ENCODE measurements around the gene KBTBD3.

KBTBD3 gene, protein sequence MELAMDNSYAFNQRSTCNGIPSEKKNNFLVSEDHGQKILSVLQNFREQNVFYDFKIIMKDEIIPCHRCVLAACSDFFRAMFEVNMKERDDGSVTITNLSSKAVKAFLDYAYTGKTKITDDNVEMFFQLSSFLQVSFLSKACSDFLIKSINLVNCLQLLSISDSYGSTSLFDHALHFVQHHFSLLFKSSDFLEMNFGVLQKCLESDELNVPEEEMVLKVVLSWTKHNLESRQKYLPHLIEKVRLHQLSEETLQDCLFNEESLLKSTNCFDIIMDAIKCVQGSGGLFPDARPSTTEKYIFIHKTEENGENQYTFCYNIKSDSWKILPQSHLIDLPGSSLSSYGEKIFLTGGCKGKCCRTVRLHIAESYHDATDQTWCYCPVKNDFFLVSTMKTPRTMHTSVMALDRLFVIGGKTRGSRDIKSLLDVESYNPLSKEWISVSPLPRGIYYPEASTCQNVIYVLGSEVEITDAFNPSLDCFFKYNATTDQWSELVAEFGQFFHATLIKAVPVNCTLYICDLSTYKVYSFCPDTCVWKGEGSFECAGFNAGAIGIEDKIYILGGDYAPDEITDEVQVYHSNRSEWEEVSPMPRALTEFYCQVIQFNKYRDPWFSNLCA

GRCh38 chr11:106076919-106077608 is at the start of gene KBTBD3:
Gene KBTBD3, minus strand, starts transcription at chr11:106077347. Its CDS starts 18,250 bp downstream, at chr11:106059097.
- peak; percentile 99 for DNase-seq

DNA sequence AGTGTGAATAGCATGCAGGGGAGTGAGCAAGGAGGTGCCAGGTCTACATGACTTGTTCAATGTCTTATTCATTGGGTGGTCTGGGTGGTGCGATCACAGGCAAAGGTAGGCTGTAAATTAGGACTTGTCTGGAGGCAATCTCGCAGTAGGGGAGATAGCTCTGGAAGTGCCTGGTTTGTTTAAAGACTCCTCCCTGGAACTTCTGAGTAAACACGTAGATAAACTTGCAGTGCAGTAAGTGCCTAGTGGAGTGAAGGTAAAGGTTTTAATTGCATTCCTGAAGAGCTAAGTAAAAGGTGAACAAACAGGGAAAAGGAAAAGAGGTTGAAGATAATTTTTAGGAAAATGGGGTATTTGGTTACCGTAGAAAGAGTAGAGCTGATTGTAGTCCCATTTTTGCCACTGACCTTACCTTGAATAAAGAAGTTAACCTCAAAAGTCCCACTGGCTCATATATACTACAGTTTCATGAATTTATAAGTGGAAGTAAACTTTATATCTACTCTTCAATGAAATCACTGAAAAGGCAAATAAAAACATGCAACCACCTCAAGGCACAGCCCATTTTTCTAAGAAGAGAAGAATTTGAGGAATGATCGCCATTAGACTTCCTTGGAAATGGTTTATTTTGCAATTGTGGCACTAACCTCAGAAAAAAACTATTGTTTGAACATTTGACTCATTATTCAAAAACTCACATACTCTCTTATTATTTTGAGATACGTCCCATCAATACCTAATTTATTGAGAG is 44.6 kb upstream of the KBTBD3 start:
- no peak for DNase-seq

GRCh38 chr11:106105986-106106385 is 28.8 kb upstream of the KBTBD3 start:
- no peak for DNase-seq

DNA sequence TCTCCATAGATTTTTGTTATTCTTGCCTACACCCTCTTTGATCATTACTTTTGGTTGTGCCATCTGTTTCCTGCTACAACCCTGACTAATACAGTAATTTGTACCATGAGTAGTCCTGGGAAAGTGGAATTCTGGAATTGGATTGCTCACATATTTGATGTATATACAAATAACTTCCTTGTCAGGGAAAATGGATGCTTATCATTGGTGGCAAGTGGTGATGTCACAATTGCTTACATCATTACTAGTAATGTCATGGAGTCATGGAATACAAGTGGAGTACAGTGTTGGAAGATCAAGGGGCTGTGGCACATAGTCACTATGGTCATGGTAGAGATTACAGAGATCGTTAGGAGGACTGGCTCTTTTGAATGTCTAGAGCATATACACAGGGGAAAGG is 24.7 kb upstream of the KBTBD3 start:
- DNase-seq, result no peak

DNA sequence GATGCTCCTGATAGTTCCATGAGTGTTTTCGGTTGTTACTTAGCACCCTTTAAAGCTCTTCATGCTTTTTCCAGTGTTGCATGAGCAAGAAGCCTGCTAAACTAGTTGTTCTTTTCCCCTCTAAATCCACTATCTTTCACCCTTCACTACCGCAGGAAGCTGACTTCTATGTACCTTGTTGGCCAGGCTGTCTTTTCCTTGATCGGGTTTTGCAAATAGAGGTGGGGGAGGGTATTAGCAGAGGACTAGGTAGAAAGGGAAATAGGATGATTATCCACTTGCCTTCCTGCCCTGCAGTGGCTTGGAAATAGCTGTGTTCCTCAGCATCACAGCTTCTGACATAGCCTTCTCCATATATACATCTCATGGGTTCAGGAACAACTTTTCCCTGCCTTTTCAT is 24.2 kb upstream of the KBTBD3 start:
- DNase-seq, result no peak

DNA sequence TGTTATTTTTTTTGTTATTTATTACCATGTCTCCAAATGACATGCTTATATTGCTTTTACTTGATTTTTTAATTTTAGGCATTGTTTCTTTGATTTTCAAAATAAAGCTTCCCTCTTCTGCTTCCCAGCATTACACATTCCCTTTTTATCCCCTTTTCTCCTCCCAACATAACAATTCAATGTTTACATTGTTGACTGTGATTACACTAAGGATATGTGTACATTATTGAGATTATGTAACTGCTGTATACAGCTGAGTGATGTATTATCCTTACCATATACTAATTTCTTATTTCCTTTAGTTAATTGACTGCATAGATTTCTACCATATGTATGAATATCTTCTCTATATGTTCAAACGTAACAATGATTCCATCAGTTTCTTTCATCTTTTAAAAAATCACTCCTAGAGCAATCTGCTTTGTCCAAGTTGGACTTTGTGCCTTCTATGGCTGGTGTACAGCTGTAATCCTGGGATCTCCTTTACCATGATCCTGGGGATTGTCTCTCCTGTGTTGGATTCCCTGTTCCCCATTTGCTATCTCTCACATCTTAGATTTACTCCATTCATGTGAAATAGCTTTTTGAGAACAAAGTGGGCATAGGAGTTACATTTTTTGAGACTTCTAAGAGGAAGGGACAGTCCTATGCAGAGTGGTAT is 21.9 kb upstream of the KBTBD3 start:
- no peak for DNase-seq

- DNase-seq, result no peak
Observed at GRCh38 chr11:106092446-106092845, 15.3 kb upstream of the KBTBD3 start.

- DNase-seq, result no peak
Observed at GRCh38 chr11:106091480-106092123, 14.5 kb upstream of the KBTBD3 start.

DNA sequence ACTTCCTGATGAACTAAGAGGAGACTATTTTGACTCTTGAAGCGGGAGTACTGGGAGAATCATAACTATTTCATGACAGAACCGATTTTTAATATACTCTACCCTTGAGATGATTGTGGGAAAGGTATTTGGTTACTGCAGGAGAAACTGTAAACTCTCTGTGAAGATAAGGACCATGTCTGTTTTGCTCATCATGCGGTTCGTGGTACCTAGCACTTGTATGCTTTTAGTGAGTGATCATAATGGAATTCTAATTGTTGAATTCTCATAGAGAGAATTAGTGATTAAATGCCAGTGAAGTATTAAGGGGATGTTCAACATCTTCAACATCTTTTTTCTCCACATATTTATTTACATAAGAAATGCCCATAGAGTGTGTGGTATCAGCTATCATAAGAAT is 11.7 kb upstream of the KBTBD3 start:
- no peak for DNase-seq

DNA sequence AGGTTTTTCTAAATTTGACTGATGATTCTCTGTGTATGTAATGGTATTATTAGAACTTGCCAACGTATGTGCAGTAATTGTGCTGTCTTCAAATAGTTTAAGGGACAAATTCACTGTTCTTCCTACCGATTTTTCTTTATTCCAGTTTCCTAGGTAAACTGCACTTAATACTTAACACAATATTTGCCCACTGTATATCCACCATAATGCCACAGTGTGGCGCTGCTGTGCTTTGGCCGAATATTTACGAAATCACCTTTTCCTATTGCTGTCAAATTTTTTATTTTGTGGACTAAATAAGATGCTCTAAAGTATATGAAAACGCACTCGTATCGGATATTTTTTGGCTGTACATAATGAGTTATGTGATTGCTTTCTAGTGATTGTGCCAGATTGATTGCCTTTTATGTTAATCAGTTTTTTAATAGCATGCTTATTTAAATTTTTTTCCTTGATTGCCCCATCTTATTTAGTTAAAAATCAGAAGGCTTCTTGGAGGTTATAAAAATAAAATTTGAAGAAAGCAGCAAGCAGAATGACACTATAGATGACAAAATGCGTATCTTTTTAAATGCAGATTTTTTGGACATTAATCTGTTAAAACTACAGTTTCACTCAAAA is 10.8 kb upstream of the KBTBD3 start:
- no peak for DNase-seq

DNA sequence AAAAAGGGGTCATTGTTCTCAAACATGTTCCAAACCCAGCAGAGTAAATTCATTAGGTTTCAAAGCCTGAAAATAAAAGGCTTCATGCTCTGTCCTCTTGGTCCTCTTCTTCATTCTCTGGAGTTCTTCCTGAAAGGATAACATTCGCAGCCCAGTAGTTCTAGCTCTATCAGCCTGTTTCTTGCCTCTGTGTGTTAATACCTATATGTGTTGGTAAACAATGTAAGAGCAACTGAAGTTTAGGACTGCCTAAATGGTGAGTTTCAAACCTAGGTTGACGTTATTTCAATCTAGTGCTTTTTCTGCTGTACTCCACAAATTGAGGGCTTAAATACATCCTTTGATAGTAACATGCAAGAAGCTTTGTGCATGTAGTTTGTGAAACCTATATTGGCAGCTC is 9.7 kb upstream of the KBTBD3 start:
- DNase-seq, result no peak

GRCh38 chr11:106086135-106086534 is 9.0 kb upstream of the KBTBD3 start:
- DNase-seq, result no peak

DNA sequence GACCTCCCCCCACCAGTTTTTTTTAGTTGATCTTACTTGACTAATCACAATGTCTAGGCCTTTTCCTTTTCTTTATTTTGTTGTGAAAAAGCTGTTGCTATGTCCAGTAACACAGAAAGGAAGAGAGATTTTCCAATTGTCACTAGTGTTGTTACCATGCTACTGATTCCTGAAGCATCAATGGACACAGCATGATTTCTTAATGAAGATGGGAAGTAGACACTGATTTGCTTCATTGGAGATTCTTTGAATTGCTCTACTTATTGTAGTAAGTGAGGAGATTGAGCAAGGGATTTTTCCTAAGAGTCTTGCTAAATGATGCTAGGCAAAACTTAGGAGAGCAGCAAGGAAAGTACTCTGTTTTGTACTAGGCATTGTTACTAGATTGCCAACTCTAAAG is 4.9 kb upstream of the KBTBD3 start:
- DNase-seq, result no peak

- DNase-seq, result peak; percentile 58
Observed at GRCh38 chr11:106077609-106078455, 685 bp upstream of the KBTBD3 start, which contains the start of gene AASDHPPT. Gene AASDHPPT, plus strand, starts transcription at chr11:106077662. Its CDS starts 49 bp downstream, at chr11:106077711.

DNA sequence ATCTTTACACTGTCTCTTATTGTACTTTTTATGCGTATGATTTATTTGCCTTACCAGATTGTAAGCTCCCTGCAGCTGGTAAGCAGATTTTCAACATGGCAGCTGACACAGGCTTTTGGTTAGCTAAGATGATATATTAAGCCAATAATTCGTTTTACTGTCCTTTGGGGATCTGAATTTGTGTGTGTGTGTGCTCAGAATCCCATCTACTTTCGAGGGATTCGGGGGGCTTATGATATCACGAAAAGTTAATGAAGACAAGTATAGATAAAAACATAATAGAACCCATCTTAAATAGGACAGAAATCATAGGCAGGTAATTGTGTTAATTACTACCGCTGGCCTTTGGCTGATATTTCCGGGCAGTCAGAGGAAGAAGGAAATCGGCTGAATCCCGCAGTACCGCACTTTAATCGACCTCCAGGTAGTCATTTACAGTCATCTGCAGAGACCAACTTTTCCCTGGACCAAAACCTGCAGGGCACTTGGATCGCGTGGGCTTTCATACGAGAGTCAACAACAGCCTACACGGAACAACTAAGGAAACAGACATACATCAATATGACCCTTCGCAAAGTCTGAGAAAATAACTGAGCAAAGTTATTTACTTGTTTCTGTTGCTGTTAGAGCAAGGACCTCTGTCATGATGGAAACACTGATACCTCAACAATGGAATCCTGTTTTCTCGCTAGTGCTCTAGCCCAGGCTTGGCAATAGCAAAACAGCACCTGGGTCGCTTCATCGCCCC is 802 bp downstream of the KBTBD3 start:
- no peak for DNase-seq

- no peak for DNase-seq
Observed at GRCh38 chr11:106072804-106073203, 4.3 kb downstream of the KBTBD3 start.

GRCh38 chr11:106070606-106071005 is 6.5 kb downstream of the KBTBD3 start:
- no peak for DNase-seq

- no peak for DNase-seq
Observed at GRCh38 chr11:106063009-106063408, 14.1 kb downstream of the KBTBD3 start.
